H9 (cell line): ENCODE results near the gene USP8. TPM values are rescaled to one million over a fixed set of nuclear protein-coding genes. Genes with fewer than 3 reads are reported as not detected.

Experiments used
- DNase-seq: peaks from one replicate; pipeline ENCODE4 v3.0.0-alpha.2; 2017
- H2AFZ ChIP-seq: one replicate; pipeline ENCODE4 v1.6.1; 2013; ENCODE audit warnings: mild to moderate bottlenecking, low read length, control low read depth, moderate library complexity
- H2AK5ac ChIP-seq: 2 replicates; pipeline ENCODE4 v1.6.1; 2013; ENCODE audit warnings: low read length, control low read depth, mixed read lengths; ENCODE audit not compliant: insufficient read length
- H2BK120ac ChIP-seq: one replicate; pipeline ENCODE4 v1.6.1; 2013; ENCODE audit warnings: low read depth, mild to moderate bottlenecking, low read length, control low read depth, inconsistent platforms; ENCODE audit not compliant: poor library complexity, severe bottlenecking
- H2BK12ac ChIP-seq: 2 replicates; pipeline ENCODE4 v1.6.1; 2013; ENCODE audit warnings: low read length, control low read depth, mixed read lengths, low read depth; ENCODE audit not compliant: insufficient read length
- H2BK15ac ChIP-seq: 2 replicates; pipeline ENCODE4 v1.6.1; 2013; ENCODE audit warnings: low read depth, low read length, control low read depth
- H2BK20ac ChIP-seq: one replicate; pipeline ENCODE4 v1.6.1; 2013; ENCODE audit warnings: low read depth, mild to moderate bottlenecking, low read length, control low read depth, inconsistent platforms; ENCODE audit not compliant: poor library complexity, severe bottlenecking
- H2BK5ac ChIP-seq: 2 replicates; pipeline ENCODE4 v1.6.1; 2013; ENCODE audit warnings: low read length, control low read depth, mixed read lengths; ENCODE audit not compliant: insufficient read length
- H3K14ac ChIP-seq: 2 replicates; pipeline ENCODE4 v1.6.1; 2013; ENCODE audit warnings: low read length, control low read depth; ENCODE audit not compliant: insufficient read depth
- H3K18ac ChIP-seq: 2 replicates; pipeline ENCODE4 v1.6.1; 2013; ENCODE audit warnings: low read depth, mild to moderate bottlenecking, mixed read lengths, low read length, control low read depth; ENCODE audit not compliant: insufficient read length
- H3K23ac ChIP-seq: 2 replicates; pipeline ENCODE4 v1.6.1; 2013; ENCODE audit warnings: low read length, control low read depth, mixed read lengths, low read depth; ENCODE audit not compliant: insufficient read length
- H3K23me2 ChIP-seq: 2 replicates; pipeline ENCODE4 v1.6.1; 2013; ENCODE audit warnings: low read depth, mild to moderate bottlenecking, mixed read lengths, low read length, control low read depth; ENCODE audit not compliant: insufficient read length, poor library complexity, severe bottlenecking
- H3K27ac ChIP-seq: 2 replicates; pipeline ENCODE4 v1.5.1; 2013; ENCODE audit warnings: low read length, control low read depth, mixed read lengths, low read depth; ENCODE audit not compliant: insufficient read length
- H3K27me3 ChIP-seq: 2 replicates; pipeline ENCODE4 v1.6.1; 2013; ENCODE audit warnings: low read length, control low read depth, inconsistent platforms; ENCODE audit not compliant: insufficient read depth
- H3K4ac ChIP-seq: 2 replicates; pipeline ENCODE4 v1.6.1; 2013; ENCODE audit warnings: low read depth, mild to moderate bottlenecking, control low read depth, inconsistent platforms, low read length, moderate library complexity
- H3K4me1 ChIP-seq: 2 replicates; pipeline ENCODE4 v1.6.1; 2013; ENCODE audit warnings: low read length, control low read depth, inconsistent platforms; ENCODE audit not compliant: insufficient read depth
- H3K4me2 ChIP-seq: 2 replicates; pipeline ENCODE4 v1.6.1; 2013; ENCODE audit warnings: low read length, control low read depth, mixed read lengths; ENCODE audit not compliant: insufficient read length, insufficient read depth
- H3K56ac ChIP-seq: 2 replicates; pipeline ENCODE4 v1.6.1; 2013; ENCODE audit warnings: low read depth, mild to moderate bottlenecking, mixed read lengths, low read length, control low read depth; ENCODE audit not compliant: insufficient read length
- H3K79me1 ChIP-seq: 2 replicates; pipeline ENCODE4 v1.6.1; 2013; ENCODE audit warnings: low read depth, mild to moderate bottlenecking, moderate library complexity, low read length, control low read depth, inconsistent platforms; ENCODE audit not compliant: insufficient read depth, poor library complexity, severe bottlenecking
- H3K79me2 ChIP-seq: 2 replicates; pipeline ENCODE4 v1.6.1; 2013; ENCODE audit warnings: low read length, control low read depth, inconsistent platforms; ENCODE audit not compliant: insufficient read depth
- H3K9ac ChIP-seq: 2 replicates; pipeline ENCODE4 v1.6.1; 2013; ENCODE audit warnings: low read length, control low read depth, mixed read lengths; ENCODE audit not compliant: insufficient read length; ENCODE audit errors: extremely low read depth
- H3K9me3 ChIP-seq: one replicate; pipeline ENCODE4 v1.6.1; 2013; ENCODE audit warnings: low read depth, low read length, inconsistent platforms; ENCODE audit not compliant: control insufficient read depth
- H3T11ph ChIP-seq: one replicate; pipeline ENCODE4 v1.6.1; 2013; ENCODE audit warnings: mild to moderate bottlenecking, low read length, control low read depth, inconsistent platforms
- H4K20me1 ChIP-seq: one replicate; pipeline ENCODE4 v1.6.1; 2013; ENCODE audit not compliant: control insufficient read depth, insufficient read length, insufficient read depth
- H4K5ac ChIP-seq: 2 replicates; pipeline ENCODE4 v1.6.1; 2013; ENCODE audit warnings: low read depth, mild to moderate bottlenecking, mixed read lengths, low read length, control low read depth; ENCODE audit not compliant: insufficient read length
- H4K8ac ChIP-seq: replicated peaks from 2 replicates; pipeline ENCODE4 v1.6.1; 2013; ENCODE audit warnings: low read length, control low read depth, mixed read lengths, low read depth; ENCODE audit not compliant: insufficient read length
- H4K91ac ChIP-seq: 2 replicates; pipeline ENCODE4 v1.6.1; 2013; ENCODE audit warnings: low read depth, mild to moderate bottlenecking, moderate library complexity, mixed read lengths, low read length, control low read depth; ENCODE audit not compliant: insufficient read length
- H3K27ac Mint-ChIP-seq, 3 experiments: 2 replicates in 2 of 3; 3 replicates in 1 of 3; pipeline ENCODE4 v1.8.0; 2020 to 2021; ENCODE audit warnings: mixed read lengths in 3 of 3, mild to moderate bottlenecking in 1 of 3, moderate library complexity in 1 of 3
- H3K27me3 Mint-ChIP-seq: 2 replicates; pipeline ENCODE4 v1.8.0; 2021; ENCODE audit warnings: low read depth, mild to moderate bottlenecking, moderate library complexity, mixed read lengths
- H3K36me3 Mint-ChIP-seq, 3 experiments: 2 replicates in 2 of 3; 3 replicates in 1 of 3; pipeline ENCODE4 v1.8.0; 2020 to 2021; ENCODE audit warnings: low read depth in 3 of 3, mixed read lengths in 3 of 3; ENCODE audit not compliant: insufficient read depth in 1 of 3
- H3K4me1 Mint-ChIP-seq, 2 experiments: 2 replicates each; pipeline ENCODE4 v1.8.0; 2020; ENCODE audit warnings: mixed read lengths in 2 of 2
- H3K4me3 Mint-ChIP-seq, 2 experiments: 2 replicates in 1 of 2; 3 replicates in 1 of 2; pipeline ENCODE4 v1.8.0; 2020 to 2021; ENCODE audit warnings: mild to moderate bottlenecking in 2 of 2, mixed read lengths in 2 of 2, moderate library complexity in 1 of 2
- H3K9me3 Mint-ChIP-seq, 2 experiments: 2 replicates in 1 of 2; 3 replicates in 1 of 2; pipeline ENCODE4 v1.8.0; 2020; ENCODE audit warnings: mild to moderate bottlenecking in 2 of 2, mixed read lengths in 2 of 2, moderate library complexity in 1 of 2
- WGBS: extraction: QIAGEN DNeasy Blood & Tissue Kit; methylation state at CpG from one replicate; pipeline ENCODE4 v1.1.7; 2013; ENCODE audit warnings: missing lambda C conversion rate, low lambda C conversion rate, mixed read lengths; ENCODE audit not compliant: insufficient read length; ENCODE audit errors: extremely low coverage; 5-methylcytosine and 5-hydroxymethylcytosine counted together
- total RNA-seq: library from RNA; stranded (reverse); gene quantifications from 2 replicates; pipeline ENCODE4 v1.2.1, GENCODE V29; 2021
- TF ChIP-seq, protein P1 (sequence below): fragments of 200-600 bp; sonication (generic); conservative IDR thresholded peaks from 3 replicates; pipeline ENCODE4 v1.8.0; 2021; ENCODE audit warnings: antibody characterized with exemption, mild to moderate bottlenecking

The USP8 gene
- total RNA-seq, 1 experiment from 2014 or later: 67.1 TPM

DNA sequence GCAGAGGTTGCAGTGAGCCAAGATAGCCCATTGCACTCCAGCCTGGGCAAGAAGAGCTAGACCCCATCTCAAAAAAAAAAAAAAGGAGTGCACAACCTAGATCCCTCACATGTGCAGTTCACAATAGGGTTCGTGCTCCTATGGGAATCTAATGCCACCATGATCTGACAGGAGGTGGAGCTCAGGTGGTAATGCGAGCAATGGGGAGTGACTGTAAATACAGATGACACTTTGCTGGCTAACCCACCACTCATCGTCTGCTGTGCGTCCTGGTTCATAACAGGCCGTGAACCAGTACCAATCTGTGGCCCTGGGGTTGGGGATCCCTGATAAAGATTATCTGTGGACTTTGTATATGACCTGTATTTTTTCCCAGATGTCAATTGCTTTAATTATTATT lies 16.7 kb downstream of the USP8 start:
- Histone ChIP-seq H3K56ac (no peak overlapping the region), H4K20me1 (no peaks in the 10 kb centered on the region), H2AK5ac (no peak overlapping the region), H2BK20ac (no peak overlapping the region), H3K18ac (no peak overlapping the region), H3K79me1 (peaks cover 5% of the 10 kb centered on the region), H4K5ac (no peak overlapping the region), H3K14ac (no peak overlapping the region), H2BK120ac (no peak overlapping the region), H2BK5ac (no peak overlapping the region), H3K9me3 (no peaks in the 10 kb centered on the region), H2BK12ac (no peak overlapping the region), H3T11ph (no peak overlapping the region), H3K23me2 (no peaks in the 10 kb centered on the region), H3K4me2 (no peak overlapping the region), H3K27me3 (no peaks in the 10 kb centered on the region), H2BK15ac (no peak overlapping the region), H3K4ac (no peak overlapping the region), H3K23ac (no peak overlapping the region), H4K91ac (no peak overlapping the region), H3K27ac (no peak overlapping the region), H3K4me1 (no peaks in the 10 kb centered on the region), H3K79me2 (no peaks in the 10 kb centered on the region; the same call in 1 of the 2 replicates), H2AFZ (no peak overlapping the region), H4K8ac (no peak overlapping the region), H3K9ac (no peak overlapping the region)
- no peak for DNase-seq
- Mint-ChIP-seq H3K4me1 (no peaks in the 10 kb centered on the region), H3K9me3 (0 out of 5 replicates have a peak, but pooled peaks cover 0 to 2% of the 10 kb centered on the region in 2 experiments), H3K27ac (no peak overlapping the region), H3K36me3 (peaks cover 21 to 52% (median 50%) of the 10 kb centered on the region in 3 experiments), H3K27me3 (no peaks in the 10 kb centered on the region), H3K4me3 (no peak overlapping the region)
- WGBS: no CpG with 5 or more reads among the region's 5 CpGs
- TF ChIP-seq, protein P1, sequence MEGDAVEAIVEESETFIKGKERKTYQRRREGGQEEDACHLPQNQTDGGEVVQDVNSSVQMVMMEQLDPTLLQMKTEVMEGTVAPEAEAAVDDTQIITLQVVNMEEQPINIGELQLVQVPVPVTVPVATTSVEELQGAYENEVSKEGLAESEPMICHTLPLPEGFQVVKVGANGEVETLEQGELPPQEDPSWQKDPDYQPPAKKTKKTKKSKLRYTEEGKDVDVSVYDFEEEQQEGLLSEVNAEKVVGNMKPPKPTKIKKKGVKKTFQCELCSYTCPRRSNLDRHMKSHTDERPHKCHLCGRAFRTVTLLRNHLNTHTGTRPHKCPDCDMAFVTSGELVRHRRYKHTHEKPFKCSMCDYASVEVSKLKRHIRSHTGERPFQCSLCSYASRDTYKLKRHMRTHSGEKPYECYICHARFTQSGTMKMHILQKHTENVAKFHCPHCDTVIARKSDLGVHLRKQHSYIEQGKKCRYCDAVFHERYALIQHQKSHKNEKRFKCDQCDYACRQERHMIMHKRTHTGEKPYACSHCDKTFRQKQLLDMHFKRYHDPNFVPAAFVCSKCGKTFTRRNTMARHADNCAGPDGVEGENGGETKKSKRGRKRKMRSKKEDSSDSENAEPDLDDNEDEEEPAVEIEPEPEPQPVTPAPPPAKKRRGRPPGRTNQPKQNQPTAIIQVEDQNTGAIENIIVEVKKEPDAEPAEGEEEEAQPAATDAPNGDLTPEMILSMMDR: no peak
